Measurements from ENCODE around the gene COL9A3. TPM values are rescaled to one million over a fixed set of nuclear protein-coding genes. Genes with fewer than 3 reads are reported as not detected.

The COL9A3 gene
- total RNA-seq, 1 experiment from 2014 or later, result 150 TPM

DNA sequence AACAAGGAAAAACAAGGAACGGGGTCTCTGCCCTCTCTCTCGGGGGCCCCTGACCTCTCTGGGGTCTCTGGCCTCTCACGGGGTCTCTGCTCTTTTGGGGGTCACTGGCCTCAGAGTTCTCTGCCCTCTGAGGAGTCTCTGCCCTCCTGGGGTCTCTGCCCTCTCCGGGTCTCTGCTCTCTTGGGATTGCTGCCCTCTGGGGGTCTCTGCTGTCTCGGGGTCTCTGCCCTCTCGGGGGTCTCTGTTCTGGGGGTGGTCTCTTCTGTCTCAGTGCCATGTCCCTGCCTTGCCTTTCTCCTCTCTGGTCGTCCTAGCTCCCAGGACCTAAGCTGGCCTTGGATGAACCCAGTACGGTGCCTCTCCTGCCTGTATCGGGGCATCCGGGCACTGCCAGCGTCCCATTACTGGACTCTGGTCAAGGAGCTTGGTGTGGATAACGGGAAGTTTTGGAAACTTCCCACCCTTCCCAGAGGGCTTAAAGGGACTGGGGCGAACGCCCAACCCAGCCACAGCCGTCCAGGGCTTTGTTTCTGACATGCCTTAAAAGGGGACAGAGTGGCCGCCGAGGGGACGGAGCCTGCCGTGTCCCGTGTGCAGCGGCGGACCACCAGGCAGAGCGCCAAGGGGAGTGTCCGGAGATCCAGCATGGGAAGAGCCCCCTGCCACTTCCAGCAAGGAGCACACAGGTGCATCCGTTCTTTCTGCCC lies 45.3 kb upstream of the COL9A3 start:
- Histone ChIP-seq H3K9me3 (ENCODE audit: control insufficient read depth, low read depth, low read length) (no peaks in the 10 kb centered on the region), H3K18ac (ENCODE audit: insufficient read length, low read depth, low read length) (no peak overlapping the region), H4K20me1 (ENCODE audit: control insufficient read depth, insufficient read depth, insufficient read length) (no peaks in the 10 kb centered on the region), H2BK20ac (ENCODE audit: low read depth, low read length, poor library complexity, severe bottlenecking) (no peak overlapping the region), H3K4me1 (ENCODE audit: insufficient read depth, low read length) (peaks cover 2% of the 10 kb centered on the region; the same call in 1 of the 2 replicates), H2AFZ (ENCODE audit: low read length) (no peak overlapping the region), H3K23ac (ENCODE audit: insufficient read length, low read depth, low read length) (no peak overlapping the region), H3K56ac (ENCODE audit: insufficient read length, low read depth, low read length) (no peak overlapping the region), H3K79me1 (ENCODE audit: insufficient read depth, low read depth, low read length, poor library complexity, severe bottlenecking) (no peaks in the 10 kb centered on the region), H3K14ac (ENCODE audit: insufficient read depth, low read length) (no peak overlapping the region; the same call in 1 of the 2 replicates), H3K23me2 (ENCODE audit: insufficient read length, low read depth, low read length, poor library complexity, severe bottlenecking) (no peaks in the 10 kb centered on the region), H2BK5ac (ENCODE audit: insufficient read length, low read length) (no peak overlapping the region), H2BK12ac (ENCODE audit: insufficient read length, low read depth, low read length) (no peak overlapping the region), H3K27ac (ENCODE audit: insufficient read length, low read depth, low read length) (no peak overlapping the region), H4K5ac (ENCODE audit: insufficient read length, low read depth, low read length) (no peak overlapping the region), H3K4me2 (ENCODE audit: insufficient read depth, insufficient read length, low read length) (no peak overlapping the region), H3K9ac (ENCODE audit: extremely low read depth, insufficient read length, low read length) (no peak overlapping the region), H3T11ph (ENCODE audit: low read length) (no peak overlapping the region), H3K4ac (ENCODE audit: low read depth, low read length) (no peak overlapping the region), H4K8ac (replicated peaks; ENCODE audit: insufficient read length, low read depth, low read length) (no peak overlapping the region), H4K91ac (ENCODE audit: insufficient read length, low read depth, low read length) (no peak overlapping the region), H2AK5ac (ENCODE audit: insufficient read length, low read length) (no peak overlapping the region), H2BK15ac (ENCODE audit: low read depth, low read length) (no peak overlapping the region), H3K27me3 (ENCODE audit: insufficient read depth, low read length) (no peaks in the 10 kb centered on the region), H2BK120ac (ENCODE audit: low read depth, low read length, poor library complexity, severe bottlenecking) (no peak overlapping the region), H3K79me2 (ENCODE audit: insufficient read depth, low read length) (no peaks in the 10 kb centered on the region)
- Mint-ChIP-seq H3K27ac (no peak overlapping the region), H3K9me3 (no peaks in the 10 kb centered on the region; a peak in 2 of 5 replicates), H3K27me3 (ENCODE audit: low read depth) (peaks cover 14% of the 10 kb centered on the region), H3K4me1 (peaks cover 4 to 21% of the 10 kb centered on the region in 2 experiments; a peak in 3 of 4 replicates), H3K36me3 (ENCODE audit: insufficient read depth in 1 of 3, low read depth in 3 of 3) (no peaks in the 10 kb centered on the region), H3K4me3 (no peak overlapping the region)
- WGBS (ENCODE audit: extremely low coverage, insufficient read length, low lambda C conversion rate), result no CpG with 5 or more reads among the region's 25 CpGs
- TF ChIP-seq, protein P1, sequence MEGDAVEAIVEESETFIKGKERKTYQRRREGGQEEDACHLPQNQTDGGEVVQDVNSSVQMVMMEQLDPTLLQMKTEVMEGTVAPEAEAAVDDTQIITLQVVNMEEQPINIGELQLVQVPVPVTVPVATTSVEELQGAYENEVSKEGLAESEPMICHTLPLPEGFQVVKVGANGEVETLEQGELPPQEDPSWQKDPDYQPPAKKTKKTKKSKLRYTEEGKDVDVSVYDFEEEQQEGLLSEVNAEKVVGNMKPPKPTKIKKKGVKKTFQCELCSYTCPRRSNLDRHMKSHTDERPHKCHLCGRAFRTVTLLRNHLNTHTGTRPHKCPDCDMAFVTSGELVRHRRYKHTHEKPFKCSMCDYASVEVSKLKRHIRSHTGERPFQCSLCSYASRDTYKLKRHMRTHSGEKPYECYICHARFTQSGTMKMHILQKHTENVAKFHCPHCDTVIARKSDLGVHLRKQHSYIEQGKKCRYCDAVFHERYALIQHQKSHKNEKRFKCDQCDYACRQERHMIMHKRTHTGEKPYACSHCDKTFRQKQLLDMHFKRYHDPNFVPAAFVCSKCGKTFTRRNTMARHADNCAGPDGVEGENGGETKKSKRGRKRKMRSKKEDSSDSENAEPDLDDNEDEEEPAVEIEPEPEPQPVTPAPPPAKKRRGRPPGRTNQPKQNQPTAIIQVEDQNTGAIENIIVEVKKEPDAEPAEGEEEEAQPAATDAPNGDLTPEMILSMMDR (conservative IDR thresholded peaks at IDR 0.05), result no peak
- no peak for DNase-seq

All from H9 (cell line).